GM12878 (cell line): ENCODE results near the gene RAD51B. TPM values are rescaled to one million over a fixed set of nuclear protein-coding genes. Genes with fewer than 3 reads are reported as not detected.

ENCODE experiments used
- ATAC-seq: fragments of 200-7000 bp; cut with Tn5 transposase; 3 replicates; pipeline ENCODE4 v1.9.1; 2020; ENCODE audit warnings: mild to moderate bottlenecking, moderate library complexity
- BruUV-seq: library from RNA; stranded (reverse); fragments of 400-500 nt; replicated peaks from 2 replicates; lab custom pipeline; 2021; lab: Mats Ljungman, UMichigan
- CTCF ChIA-PET: fragments of 300-600 bp; sonication (Branson Sonifier 250); formaldehyde crosslinking; extraction: SDS; loops from one replicate; lab custom pipeline; 2021; ENCODE audit warnings: inconsistent platforms; lab: Yijun Ruan, JAX
- POLR2A ChIA-PET: fragments of 350-600 bp; formaldehyde crosslinking; extraction: SDS; loops from one replicate; lab custom pipeline; 2021; ENCODE audit warnings: inconsistent platforms; lab: Charles Lee
- RAD21 ChIA-PET: fragments of 300-600 bp; sonication (Branson Sonifier 250); formaldehyde crosslinking; loops from one replicate; lab custom pipeline; 2023; ENCODE audit warnings: antibody characterized with exemption; ENCODE audit not compliant: unreplicated experiment; lab: Charles Lee
- SMC1A ChIA-PET: fragments of 300-600 bp; sonication (Branson Sonifier 250); formaldehyde crosslinking; loops from one replicate; lab custom pipeline; 2023; ENCODE audit not compliant: unreplicated experiment, uncharacterized antibody; lab: Charles Lee
- DNase-seq: peaks from one replicate; pipeline ENCODE4 v3.0.0-alpha.2; 2011; ENCODE audit warnings: low read depth, low spot score
- FAIRE-seq: peaks from 3 replicates; lab custom pipeline; 2011; peaks lifted over from hg19 to GRCh38; lab: Jason Lieb, UNC
- H2AFZ ChIP-seq: 2 replicates; pipeline ENCODE4 v1.6.0; 2011; ENCODE audit warnings: low read depth, low read length, control low read depth; ENCODE audit not compliant: control insufficient read depth
- H3K27ac ChIP-seq: 2 replicates; pipeline ENCODE4 v1.5.1; 2011; ENCODE audit warnings: control low read depth; ENCODE audit not compliant: control insufficient read depth, insufficient read depth
- H3K27me3 ChIP-seq, 2 experiments: replicated peaks in 1 of 2; 2 replicates each; pipeline versions ENCODE4 v1.6.0 to v1.6.1; 2011; ENCODE audit warnings: low read length in 1 of 2; ENCODE audit not compliant: control insufficient read depth in 2 of 2, insufficient read depth in 2 of 2
- H3K36me3 ChIP-seq, 2 experiments: 2 replicates each; pipeline ENCODE4 v1.5.1; 2011; ENCODE audit warnings: low read length in 1 of 2; ENCODE audit not compliant: control insufficient read depth in 2 of 2, insufficient read depth in 2 of 2
- H3K4me1 ChIP-seq: 2 replicates; pipeline ENCODE4 v1.6.1; 2011; ENCODE audit warnings: mild to moderate bottlenecking, low read length, moderate library complexity, mixed read lengths; ENCODE audit not compliant: control insufficient read depth, insufficient read depth
- H3K4me2 ChIP-seq: 2 replicates; pipeline ENCODE4 v1.6.0; 2011; ENCODE audit warnings: control low read depth; ENCODE audit not compliant: control insufficient read depth, insufficient read depth
- H3K4me3 ChIP-seq: fragments of 200-600 bp; sonication (generic); 2 replicates; pipeline ENCODE4 v1.5.1; 2016
- H3K79me2 ChIP-seq: 2 replicates; pipeline ENCODE4 v1.6.0; 2011; ENCODE audit warnings: low read length; ENCODE audit not compliant: control insufficient read depth, insufficient read depth
- H3K9ac ChIP-seq: 2 replicates; pipeline ENCODE4 v1.8.0; 2011; ENCODE audit warnings: low read length, control low read depth, mixed read lengths; ENCODE audit not compliant: control insufficient read depth, insufficient read depth
- H3K9me3 ChIP-seq: replicated peaks from 3 replicates; pipeline ENCODE4 v1.5.1; 2011; ENCODE audit warnings: mild to moderate bottlenecking, low read length; ENCODE audit not compliant: control insufficient read depth, insufficient read depth
- H4K20me1 ChIP-seq: 2 replicates; pipeline ENCODE4 v1.6.0; 2011; ENCODE audit not compliant: control insufficient read depth, insufficient read depth
- ASH2L ChIP-seq: fragments of 300-600, 200-600 bp; sonication (generic); IDR thresholded peaks from 2 replicates; pipeline ENCODE4 v1.6.1; 2017; ENCODE audit warnings: low read depth, mild to moderate bottlenecking, borderline replicate concordance
- BACH1 ChIP-seq: fragments of 450-650 bp; IDR thresholded peaks from 2 replicates; pipeline ENCODE4 v1.6.1; 2017; ENCODE audit warnings: mild to moderate bottlenecking, borderline replicate concordance
- CBX3 ChIP-seq: fragments of 200-600 bp; sonication (generic); IDR thresholded peaks from 2 replicates; pipeline ENCODE4 v1.6.1; 2016; ENCODE audit warnings: low read depth, borderline replicate concordance
- CEBPB ChIP-seq, 2 experiments: fragments of 150-350 bp in 1 of 2; IDR thresholded peaks; 2 replicates each; pipeline ENCODE4 v1.6.1; 2012 to 2014; ENCODE audit warnings: low read depth in 2 of 2, low read length in 2 of 2, borderline replicate concordance in 1 of 2, inconsistent platforms in 1 of 2
- CUX1 ChIP-seq: IDR thresholded peaks from 2 replicates; pipeline ENCODE4 v1.6.1; 2012; ENCODE audit warnings: improper control_type of control experiment, low read depth, low read length; ENCODE audit not compliant: insufficient replicate concordance
- FOS ChIP-seq: IDR thresholded peaks from 3 replicates; pipeline ENCODE4 v1.6.1; 2011; ENCODE audit warnings: borderline replicate concordance; ENCODE audit not compliant: insufficient read length; ENCODE audit errors: extremely low read depth
- IKZF2 ChIP-seq, 2 experiments: fragments of 450-650 bp; IDR thresholded peaks; 2 replicates each; pipeline ENCODE4 v1.6.1; 2017; ENCODE audit warnings: mild to moderate bottlenecking in 2 of 2, moderate library complexity in 2 of 2
- KDM1A ChIP-seq: fragments of 200-600 bp; sonication (generic); IDR thresholded peaks from 2 replicates; pipeline ENCODE4 v1.6.1; 2016; ENCODE audit warnings: borderline replicate concordance
- MLLT1 ChIP-seq: fragments of 450-650 bp; IDR thresholded peaks from 2 replicates; pipeline ENCODE4 v1.6.1; 2016; ENCODE audit warnings: mild to moderate bottlenecking
- MXI1 ChIP-seq: fragments of 150-350 bp; IDR thresholded peaks from 2 replicates; pipeline ENCODE4 v1.6.1; 2011; ENCODE audit warnings: low read depth, mild to moderate bottlenecking, inconsistent platforms, low read length, improper control_type of control experiment
- NFIC ChIP-seq: IDR thresholded peaks from 2 replicates; pipeline ENCODE4 v1.6.1; 2012; ENCODE audit warnings: low read depth, mild to moderate bottlenecking, inconsistent platforms, low read length, moderate library complexity
- PAX5 ChIP-seq: IDR thresholded peaks from 2 replicates; pipeline ENCODE4 v1.6.1; 2011; ENCODE audit warnings: low read depth, low read length, borderline replicate concordance
- POLR2AphosphoS2 ChIP-seq: IDR thresholded peaks from 2 replicates; pipeline ENCODE4 v1.6.1; 2011; ENCODE audit warnings: low read depth, mild to moderate bottlenecking, low read length, improper control_type of control experiment, moderate library complexity
- RELA ChIP-seq: fragments of 450-650 bp; IDR thresholded peaks from 2 replicates; pipeline ENCODE4 v1.8.0; 2014; ENCODE audit warnings: borderline replicate concordance; ENCODE audit not compliant: partially characterized antibody
- STAT3 ChIP-seq: IDR thresholded peaks from 2 replicates; pipeline ENCODE4 v1.6.1; 2011; ENCODE audit warnings: low read depth, low read length, improper control_type of control experiment
- TCF12 ChIP-seq: IDR thresholded peaks from 2 replicates; pipeline ENCODE4 v1.6.1; 2011; ENCODE audit warnings: low read depth, mild to moderate bottlenecking, low read length
- WGBS: methylation state at CpG from one replicate; pipeline ENCODE4 v1.1.6; 2016; ENCODE audit warnings: low lambda C conversion rate; ENCODE audit not compliant: insufficient replicate concordance, insufficient coverage; ENCODE audit errors: missing lambda C conversion rate; 5-methylcytosine and 5-hydroxymethylcytosine counted together
- in situ Hi-C: fragments of 300-500 bp; cut with MboI; formaldehyde crosslinking; loops from 9 replicates; pipeline ENCODE4 v1.14.3; 2018; ENCODE audit warnings: mixed read lengths
- intact Hi-C: fragments of 100-400 bp; cut with micrococcal nuclease; formaldehyde crosslinking; loops from one replicate; pipeline ENCODE4 v1.14.2; 2022; ENCODE audit not compliant: unreplicated experiment
- polyA plus RNA-seq, 11 experiments: library from polyadenylated mRNA; depleted of rRNA in 4 of 11; unstranded in 6 of 11; stranded (reverse) in 5 of 11; fragments of >200 nt; fragmentation: Nextera tagmentation in 4 of 11; fragmentation: Illumina TruSeq in 1 of 11; extraction: Ambion mirVana in 4 of 11; extraction: Trizol in 1 of 11; gene quantifications; 1 replicate in 1 of 11; 2 replicates in 10 of 11; pipeline versions ENCODE4 v1.2.1 to v1.2.3, GENCODE V29; 2011 to 2016; ENCODE audit warnings: inconsistent platforms in 2 of 11, missing spikeins in 2 of 11, low read depth in 1 of 11
- total RNA-seq, 4 experiments: library from RNA; depleted of rRNA in 3 of 4; stranded (reverse); fragments of >200 nt in 3 of 4; fragmentation: Illumina TruSeq in 1 of 4; extraction: Trizol in 1 of 4; gene quantifications; 2 replicates each; pipeline versions ENCODE4 v1.2.1 to v1.2.3, GENCODE V29; 2013 to 2021

The RAD51B gene
- total and polyA plus RNA-seq, 10 of the 15 experiments (the other 5 are each of a cell fraction or from before 2014, with no cell fraction given), result 9.8 to 26.8 (median 21.3) TPM

- no peak overlapping the region for H3K4me3 ChIP-seq
- H3K4me2 ChIP-seq, result no peak overlapping the region
- ATAC-seq (no peak), DNase-seq (no peak), FAIRE-seq (no peak)
- in situ Hi-C loops, result no loop called here
- ChIA-PET CTCF (interaction anchor here (1.5 to 1.7 kb wide), 3 partner anchors 10 to 20 kb away, joined by 4 to 5 read pairs (median 4); no protein-coding TSS in a partner anchor), RAD21 (interaction anchor here (1.3 to 6.8 kb wide), 3 partner anchors 17 to 45 kb away, joined by 5 to 46 read pairs (median 13); no protein-coding TSS in a partner anchor), POLR2A (interaction anchor here (0.6 to 2.1 kb wide), 6 partner anchors 10 to 92 kb away, joined by 3 to 9 read pairs (median 4); no protein-coding TSS in a partner anchor), SMC1A (interaction anchor here (0.9 to 6.8 kb wide), 11 partner anchors 10 to 396 kb away, joined by 3 to 81 read pairs (median 5); no protein-coding TSS in a partner anchor)
- TF ChIP-seq ASH2L (no peak), NFIC (no peak), IKZF2 (IDR thresholded peaks at IDR 0.05) (no peak), BACH1 (no peak), RELA (no peak), FOS (no peak), KDM1A (no peak), CBX3 (no peak), TCF12 (no peak), CUX1 (no peak), POLR2AphosphoS2 (no peak), STAT3 (no peak), CEBPB (IDR thresholded peaks at IDR 0.05; ENCODE audit: borderline replicate concordance in 1 of 2, low read depth in 2 of 2, low read length in 2 of 2) (no peak), MXI1 (no peak), PAX5 (no peak), MLLT1 (no peak)
- no peaks in the 10 kb centered on the region for H3K79me2 ChIP-seq
- no peaks in the 10 kb centered on the region; the same call in 1 of the 3 replicates for H3K9me3 ChIP-seq
- peaks cover 22% of the 10 kb centered on the region for H3K4me1 ChIP-seq
- 94% methylated on average over 1 of the region's 1 CpG for WGBS
- intact Hi-C loops, result no loop called here
- no peak overlapping the region for H3K27ac ChIP-seq
- no TSS peak for BruUV-seq
- H3K36me3 ChIP-seq, result no peaks in the 10 kb centered on the region
- no peaks in the 10 kb centered on the region for H4K20me1 ChIP-seq
- no peak overlapping the region for H3K9ac ChIP-seq
- no peak overlapping the region for H2AFZ ChIP-seq
- H3K27me3 ChIP-seq, result no peaks in the 10 kb centered on the region
Measured at GRCh38 chr14:68357777-68358176, 538.2 kb downstream of the RAD51B start.
